Daoy (cell line): ENCODE data around the gene KIF18B. TPM values are rescaled to one million over a fixed set of nuclear protein-coding genes. Genes with fewer than 3 reads are reported as not detected.

Source experiments
- DNase-seq: peaks from one replicate; pipeline ENCODE4 v3.0.0-alpha.2; 2015; ENCODE audit warnings: low read depth
- total RNA-seq: library from RNA; depleted of rRNA; stranded (reverse); fragments of >200 nt; shearing (Covaris generic); gene quantifications from 2 replicates; pipeline ENCODE4 v1.2.3, GENCODE V29; 2014

KIF18B gene
- total RNA-seq, 1 experiment from 2014 or later, result 8.4 TPM

- no peak for DNase-seq
Measured at GRCh38 chr17:44940317-44940716, 7.3 kb downstream of the KIF18B start.

- no peak for DNase-seq
Measured at GRCh38 chr17:44935116-44935515, 12.5 kb downstream of the KIF18B start.

- no peak for DNase-seq
Measured at GRCh38 chr17:44934745-44935105, 12.8 kb downstream of the KIF18B start.

GRCh38 chr17:44933824-44934744, 13.5 kb downstream of the KIF18B start:
- DNase-seq, result no peak

GRCh38 chr17:44932787-44933097, 14.8 kb downstream of the KIF18B start:
- DNase-seq, result no peak

GRCh38 chr17:44932096-44932786, 15.3 kb downstream of the KIF18B start:
- DNase-seq, result no peak

- no peak for DNase-seq
Measured at GRCh38 chr17:44931376-44931775, 16.2 kb downstream of the KIF18B start.

GRCh38 chr17:44930667-44931066, 16.9 kb downstream of the KIF18B start:
- no peak for DNase-seq

GRCh38 chr17:44928950-44929720, 18.4 kb downstream of the KIF18B start:
- DNase-seq, result no peak

GRCh38 chr17:44928136-44928535, 19.4 kb downstream of the KIF18B start:
- DNase-seq, result no peak

- no peak for DNase-seq
Measured at GRCh38 chr17:44927696-44928095, 19.9 kb downstream of the KIF18B start.

GRCh38 chr17:44926821-44927525, 20.6 kb downstream of the KIF18B start:
- DNase-seq, result no peak

- DNase-seq, result no peak
Measured at GRCh38 chr17:44925731-44926697, 21.6 kb downstream of the KIF18B start.

- no peak for DNase-seq
Measured at GRCh38 chr17:44924107-44924544, 23.4 kb downstream of the KIF18B start.

GRCh38 chr17:44922746-44923470, 24.7 kb downstream of the KIF18B start:
- DNase-seq, result no peak

GRCh38 chr17:44922136-44922535, 25.4 kb downstream of the KIF18B start:
- DNase-seq, result no peak

GRCh38 chr17:44921122-44921882, 26.3 kb downstream of the KIF18B start:
- no peak for DNase-seq

- DNase-seq, result no peak
Measured at GRCh38 chr17:44920565-44920940, 27.0 kb downstream of the KIF18B start.

GRCh38 chr17:44919885-44920564, 27.5 kb downstream of the KIF18B start:
- DNase-seq, result peak; percentile 85
